HCT116 (cell line): Measurements from ENCODE around the gene PDLIM4. TPM values are rescaled to one million over a fixed set of nuclear protein-coding genes. Genes with fewer than 3 reads are reported as not detected.

Experiments used
- ATAC-seq: fragments of 200-7000 bp; cut with Tn5 transposase; 2 replicates; pipeline ENCODE4 v1.9.1; 2020; ENCODE audit warnings: mild to moderate bottlenecking, moderate library complexity
- BruUV-seq: library from RNA; stranded (reverse); fragments of 400-500 nt; replicated peaks from 2 replicates; lab custom pipeline; 2021; lab: Mats Ljungman, UMichigan
- CTCF ChIA-PET: fragments of 300-600 bp; sonication (Branson Sonifier 250); formaldehyde crosslinking; loops from one replicate; lab custom pipeline; 2021; ENCODE audit warnings: antibody characterized with exemption; lab: Charles Lee
- POLR2A ChIA-PET: fragments of 300-600, 350-600 bp; sonication (Branson Sonifier 250); formaldehyde crosslinking; loops from one replicate; lab custom pipeline; 2021; ENCODE audit warnings: antibody characterized with exemption; lab: Charles Lee
- RAD21 ChIA-PET, 2 experiments: fragments of 300-600 bp; sonication (Branson Sonifier 250); formaldehyde crosslinking; loops; one replicate each; lab custom pipeline; 2023; ENCODE audit warnings: low total read pairs in 2 of 2; ENCODE audit not compliant: uncharacterized antibody in 2 of 2, unreplicated experiment in 2 of 2, low non-redundant PET in 1 of 2; lab: Charles Lee
- DNase-seq: peaks from one replicate; pipeline ENCODE4 v3.0.0-alpha.2; 2010; ENCODE audit warnings: low read depth, low spot score
- H2AFZ ChIP-seq: fragments of 200-600 bp; shearing (Covaris generic), sonication (generic); 2 replicates; pipeline ENCODE4 v1.6.1; 2017; ENCODE audit warnings: low read depth, mixed run types, mixed read lengths, antibody characterized with exemption, low read length; ENCODE audit not compliant: poor library complexity, severe bottlenecking
- H3K27ac ChIP-seq: 2 replicates; pipeline ENCODE4 v1.5.1; 2012; ENCODE audit warnings: low read depth, low read length
- H3K27me3 ChIP-seq: fragments of 200-600 bp; sonication (generic); 2 replicates; pipeline ENCODE4 v1.6.1; 2016; ENCODE audit warnings: mixed run types, low read length, mixed read lengths; ENCODE audit not compliant: insufficient read depth
- H3K36me3 ChIP-seq, 2 experiments: fragments of 200-500 bp in 1 of 2; fragments of 200-600 bp in 1 of 2; sonication (Bioruptor generic) in 1 of 2; sonication (generic) in 1 of 2; 2 replicates each; pipeline versions ENCODE4 v1.5.1 to v1.6.1; 2014 to 2016; ENCODE audit warnings: low read length in 2 of 2, inconsistent platforms in 1 of 2, mixed read lengths in 1 of 2, mixed run types in 1 of 2; ENCODE audit not compliant: insufficient read depth in 2 of 2, control insufficient read depth in 1 of 2
- H3K4me1 ChIP-seq, 2 experiments: fragments of 200-600 bp in 1 of 2; sonication (generic) in 1 of 2; 2 replicates each; pipeline versions ENCODE4 v1.5.1 to v1.6.1; 2012 to 2017; ENCODE audit warnings: low read length in 2 of 2, inconsistent platforms in 1 of 2, mild to moderate bottlenecking in 1 of 2, mixed read lengths in 1 of 2, mixed run types in 1 of 2, moderate library complexity in 1 of 2; ENCODE audit not compliant: insufficient read depth in 2 of 2, control insufficient read depth in 1 of 2
- H3K4me2 ChIP-seq: fragments of 200-600 bp; sonication (generic); 2 replicates; pipeline ENCODE4 v1.6.1; 2017; ENCODE audit warnings: mixed run types, low read length, mixed read lengths
- H3K4me3 ChIP-seq, 2 experiments: fragments of 200-600 bp in 1 of 2; sonication (generic) in 1 of 2; replicated peaks in 1 of 2; 2 replicates each; pipeline ENCODE4 v1.5.1; 2011 to 2016; ENCODE audit warnings: low read length in 2 of 2, control low read depth in 1 of 2, low read depth in 1 of 2, mild to moderate bottlenecking in 1 of 2, mixed read lengths in 1 of 2, mixed run types in 1 of 2
- H3K79me2 ChIP-seq: fragments of 200-600 bp; sonication (generic); 2 replicates; pipeline ENCODE4 v1.6.1; 2017; ENCODE audit warnings: mild to moderate bottlenecking, mixed run types, low read length, moderate library complexity, mixed read lengths; ENCODE audit not compliant: insufficient read depth
- H3K9ac ChIP-seq: fragments of 200-600 bp; sonication (generic); 2 replicates; pipeline ENCODE4 v1.6.1; 2016; ENCODE audit warnings: low read length, mixed read lengths
- H3K9me2 ChIP-seq: fragments of 200-600 bp; sonication (generic), shearing (Covaris generic); 2 replicates; pipeline ENCODE4 v1.6.1; 2017; ENCODE audit warnings: mixed run types, mild to moderate bottlenecking, moderate library complexity; ENCODE audit not compliant: insufficient read depth
- H3K9me3 ChIP-seq, 2 experiments: fragments of 200-500 bp in 1 of 2; fragments of 200-600 bp in 1 of 2; sonication (Bioruptor generic) in 1 of 2; sonication (generic) in 1 of 2; 2 replicates each; pipeline ENCODE4 v1.6.1; 2014 to 2017; ENCODE audit warnings: low read length in 2 of 2, mixed read lengths in 2 of 2, inconsistent platforms in 1 of 2, low read depth in 1 of 2, mild to moderate bottlenecking in 1 of 2, mixed run types in 1 of 2, moderate library complexity in 1 of 2; ENCODE audit not compliant: control insufficient read depth in 1 of 2, insufficient read depth in 1 of 2
- H4K20me1 ChIP-seq: fragments of 200-600 bp; sonication (generic), shearing (Covaris generic); 2 replicates; pipeline ENCODE4 v1.6.1; 2017; ENCODE audit warnings: mixed run types, mild to moderate bottlenecking, moderate library complexity; ENCODE audit not compliant: insufficient read depth
- EGR1 ChIP-seq: IDR thresholded peaks from 2 replicates; pipeline ENCODE4 v1.6.1; 2012; ENCODE audit warnings: low read depth
- ELF1 ChIP-seq: IDR thresholded peaks from 2 replicates; pipeline ENCODE4 v1.6.1; 2012; ENCODE audit warnings: low read depth, borderline replicate concordance
- MAX ChIP-seq: IDR thresholded peaks from 2 replicates; pipeline ENCODE4 v1.6.1; 2012
- RAD21 ChIP-seq: IDR thresholded peaks from 2 replicates; pipeline ENCODE4 v1.6.1; 2012; ENCODE audit warnings: low read depth, mild to moderate bottlenecking
- ZBTB33 ChIP-seq: IDR thresholded peaks from 2 replicates; pipeline ENCODE4 v1.6.1; 2011; ENCODE audit warnings: mild to moderate bottlenecking, low read length, moderate library complexity; ENCODE audit not compliant: insufficient replicate concordance; ENCODE audit errors: extremely low read depth
- intact Hi-C: fragments of 100-400 bp; cut with micrococcal nuclease; formaldehyde crosslinking; loops from 2 replicates; pipeline ENCODE4 v1.10.0; 2022
- total RNA-seq: library from RNA; stranded (reverse); gene quantifications from one replicate; pipeline ENCODE4 v1.2.1, GENCODE V29; 2021; ENCODE audit not compliant: unreplicated experiment
- TF ChIP-seq, protein P1 (sequence below): IDR thresholded peaks from 2 replicates; pipeline ENCODE4 v1.6.1; 2012; ENCODE audit warnings: low read depth

PDLIM4 gene
- total RNA-seq, 1 experiment from 2014 or later: not detected

DNA sequence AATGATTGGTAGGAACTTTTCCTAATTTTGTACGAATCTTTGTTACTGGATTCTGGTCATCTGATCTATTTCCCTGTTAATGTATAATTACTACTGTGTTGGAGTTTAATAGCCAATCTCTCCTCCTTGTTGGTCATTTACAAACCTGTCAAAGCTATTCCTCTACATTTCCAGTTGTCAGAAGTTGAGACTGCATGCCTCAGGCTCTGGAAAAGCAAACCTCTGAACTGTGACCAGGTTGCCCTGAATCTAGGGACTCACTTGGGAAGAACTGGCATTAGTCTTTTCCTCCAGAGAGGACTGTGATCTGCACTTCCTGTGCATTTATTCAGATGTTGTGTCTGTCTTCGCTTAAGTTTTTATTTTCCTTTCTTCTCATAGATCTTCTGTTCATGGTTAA lies 16.1 kb downstream of the PDLIM4 start:
- Histone ChIP-seq H3K4me2 (no peak overlapping the region), H3K27me3 (no peaks in the 10 kb centered on the region), H3K4me1 (peaks cover 0 to 14% of the 10 kb centered on the region in 2 experiments; a peak in 2 of 4 replicates), H3K9me2 (no peaks in the 10 kb centered on the region), H2AFZ (peak overlapping the region; percentile 93), H3K27ac (no peak overlapping the region), H3K79me2 (no peaks in the 10 kb centered on the region), H3K36me3 (no peaks in the 10 kb centered on the region), H3K9me3 (no peaks in the 10 kb centered on the region), H3K4me3 (no peak overlapping the region), H4K20me1 (no peaks in the 10 kb centered on the region), H3K9ac (no peak overlapping the region)
- DNase-seq (no peak), ATAC-seq (no peak)
- POLR2A ChIA-PET: no interaction called here
- no peak for TF ChIP-seq MAX
- TF ChIP-seq EGR1: no peak
- no peak for TF ChIP-seq RAD21
- no peak for TF ChIP-seq ZBTB33
- TF ChIP-seq, protein P1, sequence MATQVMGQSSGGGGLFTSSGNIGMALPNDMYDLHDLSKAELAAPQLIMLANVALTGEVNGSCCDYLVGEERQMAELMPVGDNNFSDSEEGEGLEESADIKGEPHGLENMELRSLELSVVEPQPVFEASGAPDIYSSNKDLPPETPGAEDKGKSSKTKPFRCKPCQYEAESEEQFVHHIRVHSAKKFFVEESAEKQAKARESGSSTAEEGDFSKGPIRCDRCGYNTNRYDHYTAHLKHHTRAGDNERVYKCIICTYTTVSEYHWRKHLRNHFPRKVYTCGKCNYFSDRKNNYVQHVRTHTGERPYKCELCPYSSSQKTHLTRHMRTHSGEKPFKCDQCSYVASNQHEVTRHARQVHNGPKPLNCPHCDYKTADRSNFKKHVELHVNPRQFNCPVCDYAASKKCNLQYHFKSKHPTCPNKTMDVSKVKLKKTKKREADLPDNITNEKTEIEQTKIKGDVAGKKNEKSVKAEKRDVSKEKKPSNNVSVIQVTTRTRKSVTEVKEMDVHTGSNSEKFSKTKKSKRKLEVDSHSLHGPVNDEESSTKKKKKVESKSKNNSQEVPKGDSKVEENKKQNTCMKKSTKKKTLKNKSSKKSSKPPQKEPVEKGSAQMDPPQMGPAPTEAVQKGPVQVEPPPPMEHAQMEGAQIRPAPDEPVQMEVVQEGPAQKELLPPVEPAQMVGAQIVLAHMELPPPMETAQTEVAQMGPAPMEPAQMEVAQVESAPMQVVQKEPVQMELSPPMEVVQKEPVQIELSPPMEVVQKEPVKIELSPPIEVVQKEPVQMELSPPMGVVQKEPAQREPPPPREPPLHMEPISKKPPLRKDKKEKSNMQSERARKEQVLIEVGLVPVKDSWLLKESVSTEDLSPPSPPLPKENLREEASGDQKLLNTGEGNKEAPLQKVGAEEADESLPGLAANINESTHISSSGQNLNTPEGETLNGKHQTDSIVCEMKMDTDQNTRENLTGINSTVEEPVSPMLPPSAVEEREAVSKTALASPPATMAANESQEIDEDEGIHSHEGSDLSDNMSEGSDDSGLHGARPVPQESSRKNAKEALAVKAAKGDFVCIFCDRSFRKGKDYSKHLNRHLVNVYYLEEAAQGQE: no peak
- TF ChIP-seq ELF1: no peak
- CTCF ChIA-PET: no interaction called here
- RAD21 ChIA-PET: no interaction called here
- intact Hi-C loops: loop anchor here (10.0 kb wide), 1 partner anchor 209 kb away; the partner anchor contains the start of gene IL3
- BruUV-seq: no TSS peak
